Measurements from ENCODE around the gene KLHL30.

KLHL30 gene

GRCh38 chr2:238094438-238095022 lies 43.9 kb upstream of the KLHL30 start:
- TF ChIP-seq CTCF (IDR thresholded peaks at IDR 0.05; ENCODE audit: control insufficient read depth, insufficient read depth, low read depth, low read length, missing control alignments): no peak
- DNase-seq (ENCODE audit: low read depth): no peak
- H3K4me3 ChIP-seq (ENCODE audit: control insufficient read depth, low read depth, low read length): no peak overlapping the region

DNA sequence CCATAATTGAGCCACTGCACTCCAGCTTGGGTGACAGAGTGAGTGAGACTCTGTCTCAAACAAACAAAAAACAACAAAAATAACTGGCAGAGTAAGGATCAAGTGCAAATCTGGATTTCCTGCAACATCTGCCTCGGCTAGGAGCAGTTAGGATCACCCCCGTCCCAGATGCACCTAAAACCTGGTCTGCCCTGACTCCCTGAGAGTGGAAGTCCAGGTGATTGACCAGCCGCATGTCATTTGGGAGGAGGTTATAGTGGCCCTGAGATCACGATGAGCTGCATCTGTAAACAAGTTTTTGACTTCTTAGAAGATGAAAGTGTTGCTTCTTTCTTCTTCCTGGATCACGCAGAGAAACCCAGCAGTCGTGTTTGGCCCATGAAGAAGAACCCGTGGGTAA lies 43.3 kb upstream of the KLHL30 start:
- no peak for TF ChIP-seq CTCF (IDR thresholded peaks at IDR 0.05; ENCODE audit: control insufficient read depth, insufficient read depth, low read depth, low read length, missing control alignments)
- DNase-seq (ENCODE audit: low read depth): no peak
- H3K4me3 ChIP-seq (ENCODE audit: control insufficient read depth, low read depth, low read length): no peak overlapping the region

DNA sequence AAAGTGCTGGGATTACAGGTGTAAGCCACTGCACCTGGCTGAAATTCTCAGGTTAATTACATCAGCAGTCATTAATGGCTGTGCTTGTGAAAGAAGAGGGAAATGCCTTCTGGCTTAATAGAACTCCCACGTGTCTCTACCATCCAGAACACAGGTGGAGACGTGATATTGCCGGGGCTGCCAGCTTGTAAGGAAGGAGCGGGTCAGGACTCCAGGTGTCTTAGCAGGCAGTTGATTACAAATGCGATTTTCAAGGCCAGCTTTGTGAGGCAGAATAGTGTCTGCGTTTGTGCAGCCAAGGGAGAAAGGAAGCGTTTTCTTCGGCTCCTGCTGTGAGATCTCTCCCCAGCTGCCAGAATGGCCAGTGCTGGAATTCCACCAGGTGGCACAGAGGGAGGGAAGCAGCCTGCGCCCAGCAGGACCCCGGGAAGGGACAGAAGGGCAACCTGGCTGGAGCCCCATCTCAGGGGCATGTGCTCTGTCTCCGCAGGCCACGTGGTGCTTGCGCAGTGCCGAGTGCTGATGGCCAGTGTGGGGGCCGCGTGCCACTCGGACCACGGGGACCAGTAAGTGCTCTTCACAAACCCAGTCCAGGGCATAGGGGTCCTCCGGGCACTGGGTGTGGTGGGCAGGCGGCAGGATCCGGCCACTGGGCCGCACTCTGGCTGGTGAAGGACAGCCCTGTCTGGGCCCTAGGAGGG lies 42.0 kb upstream of the KLHL30 start:
- no peak for TF ChIP-seq CTCF (IDR thresholded peaks at IDR 0.05; ENCODE audit: control insufficient read depth, insufficient read depth, low read depth, low read length, missing control alignments)
- DNase-seq (ENCODE audit: low read depth): no peak
- no peak overlapping the region for H3K4me3 ChIP-seq (ENCODE audit: control insufficient read depth, low read depth, low read length)

- H3K4me3 ChIP-seq (ENCODE audit: control insufficient read depth, low read depth, low read length): no peak overlapping the region
- TF ChIP-seq CTCF (IDR thresholded peaks at IDR 0.05; ENCODE audit: control insufficient read depth, insufficient read depth, low read depth, low read length, missing control alignments): no peak
- no peak for DNase-seq (ENCODE audit: low read depth)
Measured at GRCh38 chr2:238097201-238097987, 41.1 kb upstream of the KLHL30 start.

DNA sequence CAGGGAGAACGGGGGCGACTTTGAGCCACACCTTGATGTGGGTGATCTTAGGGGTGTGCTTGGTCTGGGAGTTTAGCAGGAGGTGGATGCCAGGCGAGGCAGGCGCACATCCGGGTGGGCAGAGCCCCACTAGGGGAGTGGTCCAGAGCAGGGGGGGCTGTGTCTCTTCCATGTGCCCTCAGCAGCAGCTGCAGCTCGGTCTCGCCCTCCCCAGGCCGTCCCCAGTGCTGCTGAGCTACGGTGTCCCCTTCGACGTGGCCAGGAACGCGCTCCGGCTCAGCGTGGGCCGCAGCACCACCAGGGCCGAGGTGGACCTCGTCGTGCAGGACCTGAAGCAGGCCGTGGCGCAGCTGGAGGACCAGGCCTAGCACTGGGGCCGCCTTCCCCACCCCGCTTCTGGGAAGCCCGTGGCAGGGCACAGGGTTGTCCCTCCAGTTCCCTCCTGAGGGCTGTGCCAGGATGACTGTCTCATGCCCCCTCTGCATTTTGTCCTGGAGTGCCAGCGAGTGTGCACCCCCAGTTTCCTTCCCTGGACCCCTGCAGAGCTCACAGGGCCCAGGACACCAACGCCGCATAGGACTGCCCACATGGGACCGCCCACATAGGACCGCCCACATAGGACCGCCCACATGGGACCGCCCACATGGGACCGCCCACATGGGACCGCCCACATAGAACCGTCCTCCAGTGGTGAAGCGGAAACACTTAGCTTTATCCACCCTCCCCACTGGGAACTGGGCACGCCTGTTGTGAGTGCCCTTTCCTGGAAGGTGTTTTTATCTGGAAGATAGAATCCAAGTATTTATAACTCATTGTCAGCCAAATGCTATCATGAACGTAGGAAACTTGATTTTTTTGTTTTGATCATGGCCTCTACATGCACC lies 40.2 kb upstream of the KLHL30 start:
- DNase-seq (ENCODE audit: low read depth): no peak
- TF ChIP-seq CTCF (IDR thresholded peaks at IDR 0.05; ENCODE audit: control insufficient read depth, insufficient read depth, low read depth, low read length, missing control alignments): no peak
- no peak overlapping the region for H3K4me3 ChIP-seq (ENCODE audit: control insufficient read depth, low read depth, low read length)

Data from AG09309 (cell line).